ENCODE results near the gene ASTL. TPM values are rescaled to one million over a fixed set of nuclear protein-coding genes. Genes with fewer than 3 reads are reported as not detected.

ASTL gene
- total and polyA plus RNA-seq, 2 of the 13 experiments (the other 11 are each of a cell fraction or from before 2014, with no cell fraction given) = not detected

GRCh38 chr2:96111823-96112500 lies 26.3 kb downstream of the ASTL start:
- BruUV-seq (replicated peaks) = no TSS peak
- in situ Hi-C loops (cut with HindIII; ENCODE audit: extremely low pct_ligation_motif_present, low pct_unique_long_range_greater_than_20kb) = loop anchor here (25.0 kb wide), 2 partner anchors 100 to 275 kb away; no protein-coding TSS in a partner anchor
- H3K27me3 ChIP-seq (ENCODE audit: control insufficient read depth in 1 of 2, insufficient read depth in 2 of 2, low read length in 2 of 2) = peaks cover 2 to 22% of the 10 kb centered on the region in 2 experiments; a peak in 3 of 5 replicates
- intact Hi-C loops (cut with micrococcal nuclease; ENCODE audit: unreplicated experiment) = loop anchor here (10.0 kb wide), 2 partner anchors 47 to 87 kb away; no protein-coding TSS in a partner anchor
- H3K4me1 ChIP-seq (ENCODE audit: insufficient read depth, low read length) = peaks cover 30% of the 10 kb centered on the region
- DNase-seq (ENCODE audit: low spot score) (no peak), FAIRE-seq (no peak), ATAC-seq (no peak)
- WGBS (ENCODE audit: low lambda C conversion rate) = 15% methylated on average over 5 of the region's 7 CpGs
- H3K79me2 ChIP-seq (ENCODE audit: insufficient read depth, low read length) = no peaks in the 10 kb centered on the region
- no peak overlapping the region for H3K4me2 ChIP-seq (ENCODE audit: low read depth, low read length)
- H3K4me3 ChIP-seq (replicated peaks in 1 of 3; ENCODE audit: insufficient read depth in 1 of 3, low read depth in 2 of 3, low read length in 3 of 3) = no peak overlapping the region
- no peak overlapping the region for H3K9ac ChIP-seq (ENCODE audit: insufficient read depth, low read depth, low read length)
- H2AFZ ChIP-seq (ENCODE audit: low read length) = no peak overlapping the region
- ChIA-PET POLR2A (no interaction called here), CTCF (ENCODE audit: low intra/inter-chr PET ratio, low total read pairs) (no interaction called here)
- no peaks in the 10 kb centered on the region for H4K20me1 ChIP-seq (ENCODE audit: insufficient read depth, low read length)
- H3K36me3 ChIP-seq (replicated peaks in 1 of 2; ENCODE audit: control insufficient read depth in 1 of 2, insufficient read depth in 2 of 2, low read length in 2 of 2) = no peaks in the 10 kb centered on the region
- no peaks in the 10 kb centered on the region for H3K9me3 ChIP-seq (ENCODE audit: low read length)
- H3K27ac ChIP-seq (ENCODE audit: extremely low read length, insufficient read depth, low read length) = no peak overlapping the region
- TF ChIP-seq CCDC6 (CRISPR knock-in tag; IDR thresholded peaks at IDR 0.05) (no peak), FUBP1 (CRISPR knock-in tag; IDR thresholded peaks at IDR 0.05; ENCODE audit: borderline replicate concordance) (no peak), ZNF768 (CRISPR knock-in tag; IDR thresholded peaks at IDR 0.05) (no peak), ZNF782 (CRISPR knock-in tag; IDR thresholded peaks at IDR 0.05; ENCODE audit: borderline replicate concordance) (no peak), ZNF574 (CRISPR knock-in tag; IDR thresholded peaks at IDR 0.05) (no peak), ZNF800 (CRISPR knock-in tag; IDR thresholded peaks at IDR 0.05) (no peak), RBM39 (IDR thresholded peaks at IDR 0.05; ENCODE audit: low read depth, low read length, poor library complexity, severe bottlenecking) (no peak), NR0B2 (CRISPR knock-in tag; IDR thresholded peaks at IDR 0.05) (no peak), ZNF878 (CRISPR knock-in tag; IDR thresholded peaks at IDR 0.05) (no peak), ESRRA (CRISPR knock-in tag; IDR thresholded peaks at IDR 0.05; ENCODE audit: low read depth) (no peak), TP53 (CRISPR knock-in tag; conservative IDR thresholded peaks at IDR 0.05) (no peak)
